Uterus (tissue), 4 donors: Measurements from ENCODE around the gene RNASEH1. TPM values are rescaled to one million over a fixed set of nuclear protein-coding genes. Genes with fewer than 3 reads are reported as not detected.
A peak's percentile ranks its signal among the peaks of the same experiment; 100 is the strongest.

Experiments used
- DNase-seq, 2 donors: peaks; one replicate each; pipeline ENCODE4 v3.0.0-alpha.2; 2019 to 2020
- H3K27ac ChIP-seq, 2 donors: fragments of 200-600 bp; sonication (generic); 1 replicate in 1 of 2; 2 replicates in 1 of 2; pipeline ENCODE4 v1.5.1; 2016 to 2018
- H3K27me3 ChIP-seq, 2 donors: fragments of 200-600 bp; sonication (generic); one replicate each; pipeline ENCODE4 v1.5.1; 2018 to 2019; ENCODE audit warnings: control low read depth in 1 of 2
- H3K36me3 ChIP-seq, 2 donors: fragments of 200-600 bp; sonication (generic); one replicate each; pipeline ENCODE4 v1.5.1; 2019; ENCODE audit warnings: control low read depth in 1 of 2
- H3K4me1 ChIP-seq, 2 donors: fragments of 200-600 bp; sonication (generic); one replicate each; pipeline ENCODE4 v1.5.1; 2018 to 2019; ENCODE audit warnings: control low read depth in 1 of 2
- H3K4me3 ChIP-seq, 2 donors: fragments of 200-600 bp; sonication (generic); 1 replicate in 1 of 2; 2 replicates in 1 of 2; pipeline ENCODE4 v1.5.1; 2018 to 2019; ENCODE audit warnings: mild to moderate bottlenecking in 1 of 2
- H3K9me3 ChIP-seq, 2 donors: fragments of 200-600 bp; sonication (generic); one replicate each; pipeline ENCODE4 v1.5.1; 2019; ENCODE audit warnings: control low read depth in 1 of 2
- POLR2A ChIP-seq, 2 donors: fragments of 450-650 bp; IDR thresholded peaks; one replicate each; pipeline ENCODE4 v1.6.1; 2016; ENCODE audit warnings: antibody characterized with exemption in 2 of 2, mild to moderate bottlenecking in 1 of 2, moderate library complexity in 1 of 2
- intact Hi-C: fragments of 100-400 bp; cut with DNase I; formaldehyde crosslinking; loops from one replicate; pipeline ENCODE4 v1.15.1; 2023; ENCODE audit warnings: low total_unique reads
- total RNA-seq, 4 donors: library from RNA; depleted of rRNA in 3 of 4; stranded (reverse); fragments of >200 nt in 3 of 4; gene quantifications; one replicate each; pipeline versions ENCODE4 v1.1.0 to v1.2.4, GENCODE V29; 2014 to 2023
- TF ChIP-seq, protein P1 (sequence below), 4 experiments: fragments of 200-600 bp in 2 of 4; fragments of 450-650 bp in 2 of 4; sonication (generic) in 2 of 4; IDR thresholded peaks; one replicate each; pipeline ENCODE4 v1.5.1; 2016 to 2019; ENCODE audit warnings: antibody characterized with exemption in 4 of 4, mild to moderate bottlenecking in 2 of 4, moderate library complexity in 1 of 4
- donor health status: DM: yes; HTN: yes; CAD: no.

The RNASEH1 gene
- total RNA-seq: 10 to 100 TPM in 3 of 4 donors, 1 to 10 TPM in 1; 4.1 to 28.6 (median 15.2) TPM

DNA sequence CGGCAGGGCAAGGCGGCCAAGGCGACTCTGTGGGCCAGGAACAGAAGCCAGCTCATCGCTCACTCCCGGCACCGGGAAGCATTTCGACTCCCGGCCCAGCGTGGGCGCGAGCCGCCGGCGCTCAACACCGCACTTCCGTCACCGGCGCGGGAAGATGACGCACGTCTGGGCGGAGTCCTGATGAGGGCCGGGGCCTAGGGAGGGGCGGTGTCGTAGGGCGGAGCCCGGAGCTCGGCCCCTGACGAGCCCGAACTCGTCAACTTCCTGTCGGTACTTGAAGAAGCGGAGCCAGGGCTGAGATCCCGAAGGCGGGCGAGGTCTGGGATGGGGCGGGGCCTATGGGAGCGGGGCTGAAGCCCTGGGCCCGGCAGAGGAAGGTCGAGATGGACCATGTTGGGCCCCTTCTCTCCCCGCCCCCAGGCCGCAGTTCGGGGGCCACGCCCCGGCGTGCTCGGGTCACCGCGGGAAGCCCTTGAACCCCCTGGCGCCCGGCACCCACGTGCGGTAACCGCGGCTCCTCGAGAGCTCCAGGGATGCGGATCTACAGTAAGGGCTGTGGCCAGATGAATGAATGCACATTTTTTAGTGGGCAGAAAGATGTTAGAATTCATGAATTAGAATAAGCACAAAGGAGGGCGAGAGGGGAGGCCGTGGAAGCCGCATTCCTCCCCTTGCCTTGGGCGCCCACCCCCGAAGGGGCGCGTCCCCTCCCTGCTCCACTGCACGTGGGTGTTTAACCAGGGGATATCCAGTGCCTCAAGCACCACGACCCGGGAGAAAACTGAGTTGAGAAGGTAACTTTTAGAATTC lies at the start of gene RNASEH1:
TSS of gene RNASEH1 (minus strand) at position 129 of the 810 bp plus-strand sequence. CDS start at position 56, 73 bp downstream.
- no peaks in the 10 kb centered on the region for H3K9me3 ChIP-seq
- DNase-seq: peak; percentile 97 to 99
- peak within 1 kb of the TSS; percentile 98 to 99 for H3K4me3 ChIP-seq
- intact Hi-C loops: no loop called here
- TF ChIP-seq POLR2A (IDR thresholded peaks at IDR 0.05): peak; percentile 66 to 92
- TF ChIP-seq, protein P1, sequence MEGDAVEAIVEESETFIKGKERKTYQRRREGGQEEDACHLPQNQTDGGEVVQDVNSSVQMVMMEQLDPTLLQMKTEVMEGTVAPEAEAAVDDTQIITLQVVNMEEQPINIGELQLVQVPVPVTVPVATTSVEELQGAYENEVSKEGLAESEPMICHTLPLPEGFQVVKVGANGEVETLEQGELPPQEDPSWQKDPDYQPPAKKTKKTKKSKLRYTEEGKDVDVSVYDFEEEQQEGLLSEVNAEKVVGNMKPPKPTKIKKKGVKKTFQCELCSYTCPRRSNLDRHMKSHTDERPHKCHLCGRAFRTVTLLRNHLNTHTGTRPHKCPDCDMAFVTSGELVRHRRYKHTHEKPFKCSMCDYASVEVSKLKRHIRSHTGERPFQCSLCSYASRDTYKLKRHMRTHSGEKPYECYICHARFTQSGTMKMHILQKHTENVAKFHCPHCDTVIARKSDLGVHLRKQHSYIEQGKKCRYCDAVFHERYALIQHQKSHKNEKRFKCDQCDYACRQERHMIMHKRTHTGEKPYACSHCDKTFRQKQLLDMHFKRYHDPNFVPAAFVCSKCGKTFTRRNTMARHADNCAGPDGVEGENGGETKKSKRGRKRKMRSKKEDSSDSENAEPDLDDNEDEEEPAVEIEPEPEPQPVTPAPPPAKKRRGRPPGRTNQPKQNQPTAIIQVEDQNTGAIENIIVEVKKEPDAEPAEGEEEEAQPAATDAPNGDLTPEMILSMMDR (IDR thresholded peaks at IDR 0.05): peak in 2 of 4 experiments; percentile 9 to 15
- peak within 1 kb of the TSS; percentile 90 to 95 for H3K27ac ChIP-seq
- H3K4me1 ChIP-seq: no peaks in the 10 kb centered on the region
- no peaks in the 10 kb centered on the region for H3K36me3 ChIP-seq
- H3K27me3 ChIP-seq: no peaks in the 10 kb centered on the region

- H3K27me3 ChIP-seq: no peaks in the 10 kb centered on the region
- no peaks in the 10 kb centered on the region for H3K9me3 ChIP-seq
- no peak overlapping the region for H3K27ac ChIP-seq
- no peaks in the 10 kb centered on the region for H3K36me3 ChIP-seq
- intact Hi-C loops: no loop called here
- no peak for DNase-seq
- TF ChIP-seq, protein P1 (IDR thresholded peaks at IDR 0.05): no peak
- no peak for TF ChIP-seq POLR2A (IDR thresholded peaks at IDR 0.05)
- no peaks in the 10 kb centered on the region for H3K4me1 ChIP-seq
- H3K4me3 ChIP-seq: no peak overlapping the region
These were observed 48.5 kb upstream of the RNASEH1 start for GRCh38 chr2:3606370-3607201.

- no peak overlapping the region for H3K4me3 ChIP-seq
These were observed 47.9 kb upstream of the RNASEH1 start for GRCh38 chr2:3606028-3606369.

GRCh38 chr2:3604991-3605961 lies 47.1 kb upstream of the RNASEH1 start:
- DNase-seq: no peak
- H3K4me1 ChIP-seq: no peaks in the 10 kb centered on the region
- intact Hi-C loops: no loop called here
- H3K9me3 ChIP-seq: no peaks in the 10 kb centered on the region
- no peak for TF ChIP-seq POLR2A (IDR thresholded peaks at IDR 0.05)
- TF ChIP-seq, protein P1 (IDR thresholded peaks at IDR 0.05): no peak
- H3K27me3 ChIP-seq: no peaks in the 10 kb centered on the region
- H3K4me3 ChIP-seq: no peak overlapping the region
- no peaks in the 10 kb centered on the region for H3K36me3 ChIP-seq
- H3K27ac ChIP-seq: no peak overlapping the region

More at GRCh38 chr2:3606028-3606369, 47.9 kb upstream of the RNASEH1 start:
- intact Hi-C loops: no loop called here
- no peaks in the 10 kb centered on the region for H3K9me3 ChIP-seq
- H3K4me1 ChIP-seq: no peaks in the 10 kb centered on the region
- H3K27me3 ChIP-seq: no peaks in the 10 kb centered on the region
- no peak for TF ChIP-seq POLR2A (IDR thresholded peaks at IDR 0.05)
- TF ChIP-seq, protein P1 (IDR thresholded peaks at IDR 0.05): no peak
- H3K36me3 ChIP-seq: no peaks in the 10 kb centered on the region
- no peak overlapping the region for H3K27ac ChIP-seq
- DNase-seq: no peak
